ENCODE measurements around the gene MKRN2OS. TPM values are rescaled to one million over a fixed set of nuclear protein-coding genes. Genes with fewer than 3 reads are reported as not detected.

The MKRN2OS gene
- total RNA-seq, 1 experiment from 2014 or later: not detected

DNA sequence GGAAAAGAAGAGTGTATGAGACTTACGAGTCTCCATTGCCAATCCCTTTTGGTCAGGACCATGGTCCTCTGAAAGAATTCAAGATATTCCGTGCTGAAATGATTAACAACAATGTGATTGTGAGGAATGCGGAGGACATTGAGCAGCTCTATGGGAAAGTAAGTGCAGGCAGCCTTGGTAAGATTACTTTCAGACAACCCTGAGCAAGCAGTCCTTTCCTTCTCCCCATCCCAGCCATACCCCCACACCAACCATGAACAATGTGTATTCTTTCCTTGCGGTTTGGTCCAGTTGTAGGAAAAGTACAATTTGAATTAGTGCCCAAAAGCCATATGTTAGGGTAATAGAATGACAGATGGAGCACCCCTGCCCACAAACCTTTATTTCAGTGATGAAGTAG, 55.5 kb downstream of the MKRN2OS start:
- TF ChIP-seq, protein P1, sequence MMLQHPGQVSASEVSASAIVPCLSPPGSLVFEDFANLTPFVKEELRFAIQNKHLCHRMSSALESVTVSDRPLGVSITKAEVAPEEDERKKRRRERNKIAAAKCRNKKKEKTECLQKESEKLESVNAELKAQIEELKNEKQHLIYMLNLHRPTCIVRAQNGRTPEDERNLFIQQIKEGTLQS (IDR thresholded peaks at IDR 0.05): no peak
- TF ChIP-seq EZH2phosphoT487 (IDR thresholded peaks at IDR 0.05; ENCODE audit: borderline replicate concordance): no peak
- no peak for TF ChIP-seq TCF7L2 (IDR thresholded peaks at IDR 0.05; ENCODE audit: borderline replicate concordance, extremely low read depth, insufficient read depth, insufficient read length)
- TF ChIP-seq FOSL1 (IDR thresholded peaks at IDR 0.05; ENCODE audit: low read depth): no peak
- TF ChIP-seq POLR2A (IDR thresholded peaks at IDR 0.05; ENCODE audit: borderline replicate concordance, extremely low read depth, insufficient read depth, insufficient read length): no peak
- no peak for TF ChIP-seq EZH2 (IDR thresholded peaks at IDR 0.05)
- no peak for TF ChIP-seq CBX3 (IDR thresholded peaks at IDR 0.05; ENCODE audit: low read depth)
- no peak for TF ChIP-seq ELF1 (IDR thresholded peaks at IDR 0.05; ENCODE audit: borderline replicate concordance, low read depth)
- no peak for TF ChIP-seq YY1 (IDR thresholded peaks at IDR 0.05; ENCODE audit: extremely low read depth, insufficient replicate concordance, low read depth, low read length)
- TF ChIP-seq ZNF274 (IDR thresholded peaks at IDR 0.05; ENCODE audit: low read depth, low read length): no peak
- TF ChIP-seq, protein P2, sequence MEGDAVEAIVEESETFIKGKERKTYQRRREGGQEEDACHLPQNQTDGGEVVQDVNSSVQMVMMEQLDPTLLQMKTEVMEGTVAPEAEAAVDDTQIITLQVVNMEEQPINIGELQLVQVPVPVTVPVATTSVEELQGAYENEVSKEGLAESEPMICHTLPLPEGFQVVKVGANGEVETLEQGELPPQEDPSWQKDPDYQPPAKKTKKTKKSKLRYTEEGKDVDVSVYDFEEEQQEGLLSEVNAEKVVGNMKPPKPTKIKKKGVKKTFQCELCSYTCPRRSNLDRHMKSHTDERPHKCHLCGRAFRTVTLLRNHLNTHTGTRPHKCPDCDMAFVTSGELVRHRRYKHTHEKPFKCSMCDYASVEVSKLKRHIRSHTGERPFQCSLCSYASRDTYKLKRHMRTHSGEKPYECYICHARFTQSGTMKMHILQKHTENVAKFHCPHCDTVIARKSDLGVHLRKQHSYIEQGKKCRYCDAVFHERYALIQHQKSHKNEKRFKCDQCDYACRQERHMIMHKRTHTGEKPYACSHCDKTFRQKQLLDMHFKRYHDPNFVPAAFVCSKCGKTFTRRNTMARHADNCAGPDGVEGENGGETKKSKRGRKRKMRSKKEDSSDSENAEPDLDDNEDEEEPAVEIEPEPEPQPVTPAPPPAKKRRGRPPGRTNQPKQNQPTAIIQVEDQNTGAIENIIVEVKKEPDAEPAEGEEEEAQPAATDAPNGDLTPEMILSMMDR (IDR thresholded peaks at IDR 0.05 in 2 of 3, conservative IDR thresholded peaks at IDR 0.05 in 1 of 3; ENCODE audit: borderline replicate concordance in 1 of 3, insufficient read depth in 1 of 3, low read depth in 2 of 3, low read length in 2 of 3): no peak
- TF ChIP-seq RAD21 (IDR thresholded peaks at IDR 0.05; ENCODE audit: low read depth): no peak
- Histone ChIP-seq H4K20me1 (ENCODE audit: insufficient read depth) (no peaks in the 10 kb centered on the region), H3K4me2 (ENCODE audit: low read length) (no peak overlapping the region), H3K36me3 (ENCODE audit: control insufficient read depth in 1 of 2, insufficient read depth in 2 of 2, low read length in 2 of 2) (peaks cover 18 to 30% of the 10 kb centered on the region in 2 experiments; a peak in 3 of 4 replicates), H3K4me3 (replicated peaks in 1 of 2; ENCODE audit: low read depth in 1 of 2, low read length in 2 of 2) (no peak overlapping the region), H3K9me2 (ENCODE audit: insufficient read depth) (no peaks in the 10 kb centered on the region), H3K79me2 (ENCODE audit: insufficient read depth, low read length) (peaks cover 74% of the 10 kb centered on the region), H3K4me1 (ENCODE audit: control insufficient read depth in 1 of 2, insufficient read depth in 2 of 2, low read length in 2 of 2) (peaks cover 0 to 7% of the 10 kb centered on the region in 2 experiments; a peak in 1 of 4 replicates), H3K27me3 (ENCODE audit: insufficient read depth, low read length) (no peaks in the 10 kb centered on the region), H3K27ac (ENCODE audit: low read depth, low read length) (no peak overlapping the region), H3K9me3 (ENCODE audit: control insufficient read depth in 1 of 2, insufficient read depth in 1 of 2, low read depth in 1 of 2, low read length in 2 of 2) (no peaks in the 10 kb centered on the region), H2AFZ (ENCODE audit: low read depth, low read length, poor library complexity, severe bottlenecking) (no peak overlapping the region), H3K9ac (ENCODE audit: low read length) (no peak overlapping the region)
- no peak for DNase-seq (ENCODE audit: low read depth, low spot score)
- RAD21 ChIA-PET (ENCODE audit: low non-redundant PET in 1 of 2, low total read pairs in 2 of 2, uncharacterized antibody in 2 of 2, unreplicated experiment in 2 of 2): no interaction called here
- POLR2A ChIA-PET: no interaction called here
- BruUV-seq (replicated peaks): no TSS peak
- ATAC-seq: no peak
- intact Hi-C loops (cut with micrococcal nuclease): no loop called here
- CTCF ChIA-PET: no interaction called here

Other genes with a start within 250 kb of the MKRN2OS start
- 35.5 TPM for gene TSEN2, start 61.0 kb downstream of the MKRN2OS start, total RNA-seq (2021; ENCODE audit: unreplicated experiment)
- gene MKRN2, start 11.6 kb upstream of the MKRN2OS start, total RNA-seq (2021; ENCODE audit: unreplicated experiment): 27.9 TPM
- 64.3 TPM for gene RAF1, start 118.6 kb upstream of the MKRN2OS start, total RNA-seq (2021; ENCODE audit: unreplicated experiment)
- 12.3 TPM for gene TMEM40, start 213.8 kb upstream of the MKRN2OS start, total RNA-seq (2021; ENCODE audit: unreplicated experiment)